Right forelimb (tissue), 1 donor: Measurements from ENCODE around the gene PNPLA8.
"Not testable (repeated sequence)": the region's sequence is repeated elsewhere in the genome, so short reads cannot be mapped to it uniquely, and the experiment has no call there.

Experiments
- DNase-seq: peaks from one replicate; pipeline ENCODE4 v3.0.0-alpha.2; 2018

The PNPLA8 gene, protein sequence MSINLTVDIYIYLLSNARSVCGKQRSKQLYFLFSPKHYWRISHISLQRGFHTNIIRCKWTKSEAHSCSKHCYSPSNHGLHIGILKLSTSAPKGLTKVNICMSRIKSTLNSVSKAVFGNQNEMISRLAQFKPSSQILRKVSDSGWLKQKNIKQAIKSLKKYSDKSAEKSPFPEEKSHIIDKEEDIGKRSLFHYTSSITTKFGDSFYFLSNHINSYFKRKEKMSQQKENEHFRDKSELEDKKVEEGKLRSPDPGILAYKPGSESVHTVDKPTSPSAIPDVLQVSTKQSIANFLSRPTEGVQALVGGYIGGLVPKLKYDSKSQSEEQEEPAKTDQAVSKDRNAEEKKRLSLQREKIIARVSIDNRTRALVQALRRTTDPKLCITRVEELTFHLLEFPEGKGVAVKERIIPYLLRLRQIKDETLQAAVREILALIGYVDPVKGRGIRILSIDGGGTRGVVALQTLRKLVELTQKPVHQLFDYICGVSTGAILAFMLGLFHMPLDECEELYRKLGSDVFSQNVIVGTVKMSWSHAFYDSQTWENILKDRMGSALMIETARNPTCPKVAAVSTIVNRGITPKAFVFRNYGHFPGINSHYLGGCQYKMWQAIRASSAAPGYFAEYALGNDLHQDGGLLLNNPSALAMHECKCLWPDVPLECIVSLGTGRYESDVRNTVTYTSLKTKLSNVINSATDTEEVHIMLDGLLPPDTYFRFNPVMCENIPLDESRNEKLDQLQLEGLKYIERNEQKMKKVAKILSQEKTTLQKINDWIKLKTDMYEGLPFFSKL

DNA sequence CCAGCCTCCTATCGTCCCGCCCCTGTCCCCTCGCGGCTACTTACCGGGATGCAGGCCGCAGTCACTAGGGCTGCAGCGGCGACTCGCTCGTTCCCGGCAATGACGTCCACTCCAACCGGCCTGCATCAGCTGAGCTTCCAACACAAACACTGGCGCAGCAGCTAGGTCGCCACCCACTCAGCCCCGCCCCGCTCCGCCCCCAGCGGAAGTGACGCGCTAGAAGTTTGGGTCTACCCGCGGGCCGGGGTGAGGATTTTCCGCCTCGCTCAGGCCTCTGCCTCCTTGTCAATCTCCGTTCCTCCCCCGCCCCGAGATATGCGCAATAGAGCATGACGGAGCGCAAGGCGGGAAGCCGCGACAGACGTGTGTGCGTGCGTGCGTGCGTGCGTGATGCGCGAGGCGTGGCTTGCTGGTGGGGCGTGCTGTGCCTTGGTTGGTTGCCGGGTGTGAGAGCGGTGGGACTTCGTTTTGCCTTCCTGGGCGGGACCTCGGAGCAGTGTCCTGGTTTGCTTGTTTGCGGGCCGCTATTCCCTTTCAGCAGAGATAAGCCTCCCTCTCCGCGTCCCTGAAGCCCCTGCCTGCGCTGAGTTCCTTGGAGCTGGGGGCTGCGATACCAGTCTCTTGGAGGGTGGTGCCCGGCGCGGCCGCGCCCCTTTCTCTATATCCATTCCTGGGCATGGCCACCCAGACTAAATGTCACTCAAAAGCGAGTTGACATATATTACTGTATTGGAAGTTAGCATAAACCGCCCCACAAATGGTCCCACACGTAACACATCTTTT lies at the start of gene PNPLA8:
Gene PNPLA8 (minus strand): TSS at position 151 of the 783 bp plus-strand sequence. CDS start 10,644 bp downstream, outside the sequence.
- peak; percentile 100 for DNase-seq

DNA sequence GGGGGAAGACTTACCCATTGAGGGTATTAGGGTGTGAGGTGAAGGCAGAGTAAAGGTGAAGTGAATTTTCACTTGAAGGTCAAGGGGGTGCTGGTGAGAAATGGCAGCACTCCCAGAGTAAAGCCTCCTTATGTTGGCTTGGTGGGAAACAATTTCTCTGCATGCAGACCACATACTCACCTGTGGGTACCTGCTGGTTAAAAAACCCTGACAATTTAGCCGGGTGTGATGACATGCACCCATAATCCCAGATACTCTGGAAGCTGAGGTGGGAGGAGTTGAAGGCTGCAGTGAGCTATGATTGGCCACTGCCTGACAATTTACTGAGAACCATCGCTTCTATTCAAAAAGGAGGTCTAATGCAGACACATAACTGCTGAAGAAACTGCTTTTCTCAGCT lies 49.2 kb upstream of the PNPLA8 start:
- DNase-seq, result no peak

DNA sequence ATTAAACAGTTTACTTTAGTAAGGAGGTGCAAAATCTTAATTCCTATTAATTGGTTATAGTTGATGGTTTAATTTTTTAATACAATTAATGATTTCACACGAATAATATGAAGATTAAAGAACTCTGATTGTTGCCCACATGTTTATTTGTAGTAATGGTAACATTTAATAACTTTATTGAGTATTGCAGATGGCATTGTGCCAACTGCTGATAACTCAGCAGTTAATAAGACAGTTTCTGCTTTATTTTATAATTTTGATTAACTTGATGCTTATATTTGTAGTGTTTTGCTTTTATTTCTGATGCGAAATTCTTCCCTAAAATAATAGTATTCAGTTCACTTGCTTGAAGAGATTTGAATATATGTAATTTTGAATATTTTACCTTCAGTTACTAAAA lies 46.5 kb upstream of the PNPLA8 start:
- DNase-seq, result no peak

DNA sequence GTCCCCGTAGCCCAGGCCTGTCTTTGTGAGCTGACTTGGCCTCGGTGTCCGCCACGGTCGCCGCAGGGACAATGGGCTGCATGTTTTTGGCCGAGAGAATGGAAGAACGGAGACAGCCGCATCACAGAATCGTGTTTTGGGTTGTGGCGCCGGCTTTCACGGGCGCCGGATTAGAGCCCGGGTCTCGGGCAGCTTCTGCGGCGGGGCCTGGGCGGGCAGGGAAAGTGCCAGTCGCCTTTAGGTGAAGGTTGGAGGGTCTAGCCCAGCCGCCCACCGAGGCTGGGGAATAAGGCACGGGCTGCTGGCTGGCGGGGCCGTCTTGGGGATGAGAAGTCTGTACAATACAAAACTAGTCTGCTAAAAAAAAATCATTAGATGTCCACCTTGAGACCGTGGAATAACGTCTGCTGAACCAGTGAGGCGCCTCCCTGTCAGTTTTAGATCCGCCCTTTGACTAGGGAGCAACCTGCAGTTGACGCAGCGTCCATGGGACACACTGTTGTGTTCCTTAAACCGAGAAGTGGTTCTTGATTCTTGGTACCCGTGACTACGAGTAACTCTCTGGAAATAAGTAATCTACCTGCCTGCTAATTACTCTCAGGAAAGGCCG lies 44.3 kb upstream of the PNPLA8 start:
- DNase-seq, result no peak

DNA sequence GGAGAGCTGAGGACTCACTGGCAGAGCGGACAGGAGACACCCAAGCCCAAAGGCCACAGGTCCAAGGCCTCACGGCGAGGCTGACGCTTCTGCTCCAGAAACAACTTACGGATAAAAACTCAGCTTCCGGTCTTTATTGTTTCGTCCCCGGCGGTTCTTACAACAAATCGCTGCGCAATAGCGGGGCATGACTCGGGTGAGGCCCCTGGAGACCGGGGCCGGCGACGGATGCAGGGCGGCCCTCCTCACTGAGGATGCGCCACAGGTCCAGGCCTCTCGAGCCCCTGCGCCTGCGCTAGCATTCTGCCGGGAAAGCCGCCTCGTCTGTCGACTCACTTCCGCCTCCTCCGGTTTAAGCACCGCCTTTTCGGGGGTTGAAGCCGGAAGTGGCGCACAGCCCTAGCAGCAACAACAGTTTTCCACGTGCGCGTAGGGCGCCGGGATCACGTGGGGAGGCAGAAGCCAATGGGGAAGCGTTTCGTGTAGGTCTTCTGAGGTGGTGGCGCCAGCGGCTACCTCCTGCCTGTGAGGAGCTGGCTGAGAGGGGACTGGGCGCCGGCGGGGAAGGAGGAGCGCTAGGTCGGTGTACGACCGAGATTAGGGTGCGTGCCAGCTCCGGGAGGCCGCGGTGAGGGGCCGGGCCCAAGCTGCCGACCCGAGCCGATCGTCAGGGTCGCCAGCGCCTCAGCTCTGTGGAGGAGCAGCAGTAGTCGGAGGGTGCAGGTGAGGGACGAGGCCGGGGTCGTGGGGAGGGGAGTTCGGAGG lies 43.6 kb upstream of the PNPLA8 start, which contains the start of the genes DNAJB9 and THAP5:
Gene DNAJB9 (plus strand): TSS at position 494 of the 765 bp plus-strand sequence. CDS start 1,853 bp downstream, outside the sequence.
Gene THAP5 (minus strand): TSS at position 326 of the 765 bp plus-strand sequence. CDS start 137 bp downstream, at position 189.
- DNase-seq, result peak; percentile 99

DNA sequence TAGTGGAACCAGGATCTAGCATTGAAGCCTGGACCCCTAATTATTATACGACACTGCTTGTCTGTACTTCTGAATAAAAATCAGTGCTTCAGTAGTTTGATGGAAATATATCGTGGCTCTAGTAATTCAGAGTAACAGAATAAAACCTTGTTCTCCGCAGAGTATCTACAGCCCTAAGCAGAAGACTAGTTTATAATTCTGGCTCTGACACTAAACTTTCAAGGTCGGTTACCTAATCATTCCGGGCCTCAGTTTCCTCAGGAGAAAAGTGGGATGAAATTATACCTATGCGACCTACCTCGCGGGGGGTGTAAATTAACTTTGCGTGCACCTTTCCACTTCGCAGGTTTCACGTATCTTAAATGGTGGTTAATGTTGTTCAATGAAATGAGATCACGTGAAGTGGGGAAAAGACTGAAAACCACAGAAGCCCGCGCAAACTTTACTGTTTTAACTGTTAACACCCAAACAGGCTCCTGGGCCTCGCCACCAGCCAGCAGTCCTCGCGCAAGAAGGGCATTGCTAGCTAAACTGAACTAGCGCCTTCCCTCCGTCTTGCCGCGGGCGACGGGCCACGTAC lies 43.0 kb upstream of the PNPLA8 start:
- no peak for DNase-seq

DNA sequence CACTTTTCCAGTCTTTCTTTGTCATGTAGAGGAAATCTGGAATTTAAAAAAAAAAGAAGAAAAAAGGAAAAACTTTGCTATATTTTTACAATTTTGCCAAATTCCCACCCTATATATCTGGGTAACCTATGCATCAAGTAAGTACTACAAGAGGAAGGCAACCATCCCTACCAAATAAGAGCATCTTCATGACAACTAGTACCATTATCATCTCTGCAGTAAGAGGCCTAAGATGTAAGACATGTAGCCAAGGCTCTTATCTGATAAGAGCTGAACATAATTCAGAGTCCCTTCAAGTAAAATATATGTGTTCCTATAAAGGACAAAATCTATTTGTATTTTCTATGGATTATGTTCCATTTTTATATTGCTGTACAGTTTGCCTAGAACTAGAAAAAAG lies 40.1 kb upstream of the PNPLA8 start:
- DNase-seq, result no peak

DNA sequence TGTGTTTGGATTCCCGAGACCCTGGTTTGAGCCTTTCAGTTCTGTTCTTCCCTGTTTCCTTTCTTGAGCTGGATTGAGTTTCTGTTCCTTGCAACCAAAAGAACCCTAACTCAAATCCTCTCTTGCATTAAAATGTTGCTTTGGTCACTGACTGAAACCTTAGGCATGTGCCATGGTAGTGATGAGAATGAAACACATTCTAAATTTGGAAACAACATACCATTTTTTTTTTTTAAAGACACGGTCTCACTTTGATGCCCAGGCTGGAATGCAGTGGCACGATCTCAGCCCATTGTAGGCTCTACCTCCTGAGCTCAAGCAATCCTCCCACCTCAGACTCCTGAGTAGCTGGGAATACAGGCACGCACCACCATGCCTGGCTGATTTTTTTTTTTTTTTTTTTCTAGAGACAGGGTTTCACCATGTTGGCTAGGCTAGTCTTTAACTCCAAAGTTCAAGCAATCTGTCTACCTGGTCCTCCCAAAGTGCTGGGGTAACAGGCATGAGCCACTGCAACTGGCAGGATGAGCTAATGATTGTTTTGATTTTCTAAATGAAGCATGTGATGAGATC lies 35.2 kb upstream of the PNPLA8 start:
- DNase-seq, result no peak

DNA sequence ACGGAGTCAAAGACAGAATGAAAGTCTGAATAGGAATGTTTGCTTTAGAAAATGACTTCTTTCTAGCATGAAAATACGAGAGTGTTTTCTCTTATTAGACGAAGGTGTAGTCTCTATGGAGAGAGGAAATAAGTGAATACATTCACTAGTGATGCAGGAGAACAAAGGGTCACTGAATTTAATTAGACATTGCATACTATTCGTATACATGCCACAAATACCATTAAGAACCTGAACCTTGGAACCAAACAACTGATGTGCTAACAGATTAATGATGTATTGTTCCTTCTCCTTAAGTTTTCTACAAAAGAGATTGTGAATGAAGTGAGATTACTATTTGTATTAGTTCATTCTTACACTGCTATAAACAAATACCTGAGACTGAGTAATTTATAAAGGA lies 33.3 kb upstream of the PNPLA8 start:
- DNase-seq, result no peak

DNA sequence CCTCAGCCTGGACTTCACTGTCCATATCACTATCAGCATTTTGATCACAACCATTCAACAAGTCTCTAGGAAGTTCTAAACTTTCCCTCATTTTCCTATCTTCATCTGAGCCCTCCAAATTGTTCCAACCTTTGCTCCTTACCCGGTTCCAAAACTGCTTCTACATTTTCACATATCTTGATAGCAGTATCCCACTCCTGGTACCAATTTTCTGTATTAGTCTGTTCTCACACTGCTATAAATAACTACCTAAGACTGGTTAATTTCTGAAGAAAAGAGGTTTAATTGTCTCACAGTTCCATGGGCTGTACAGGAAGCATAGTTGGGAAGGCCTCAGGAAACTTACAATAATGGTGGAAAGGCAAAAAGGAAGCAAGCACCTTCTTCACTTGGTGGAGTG lies 31.7 kb upstream of the PNPLA8 start:
- no peak for DNase-seq

DNA sequence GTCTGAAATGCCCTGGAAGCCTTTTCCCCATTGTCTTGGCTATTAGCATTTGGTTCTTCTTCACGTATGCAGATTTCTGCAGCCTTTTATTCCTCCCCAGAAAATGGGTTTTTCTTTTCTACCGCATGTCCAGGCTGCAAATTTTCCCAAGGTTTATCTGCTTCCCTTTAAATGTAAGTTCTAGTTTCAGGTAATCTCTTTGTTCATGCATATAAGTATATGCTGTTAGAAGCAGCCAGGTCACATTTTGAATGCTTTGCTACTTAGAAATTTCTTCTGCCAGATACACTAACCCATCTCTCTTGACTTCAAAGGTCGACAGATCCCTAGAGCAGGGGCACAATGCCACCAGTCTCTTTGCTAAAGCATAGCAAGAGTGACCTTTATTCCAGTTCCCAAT lies 31.3 kb upstream of the PNPLA8 start:
- DNase-seq, result no peak

DNA sequence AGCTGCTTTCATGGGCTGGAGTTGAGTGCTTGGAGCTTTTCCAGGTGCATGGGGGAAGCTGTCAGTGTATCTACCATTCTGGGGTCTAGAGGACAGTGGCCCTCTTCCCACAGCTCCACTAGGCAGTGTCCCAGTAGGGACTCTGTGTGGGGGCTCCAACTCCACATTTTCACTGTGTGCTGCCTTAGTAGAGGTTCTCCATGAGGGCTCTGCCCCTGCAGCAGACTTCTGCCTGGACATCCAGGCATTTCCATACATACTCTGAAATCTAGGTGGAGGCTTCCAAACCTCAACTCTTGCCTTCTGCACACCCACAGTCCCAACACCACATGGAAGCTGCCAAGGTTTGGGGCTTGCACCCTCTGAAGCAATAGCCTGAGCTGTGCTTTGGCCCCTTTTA lies 30.7 kb upstream of the PNPLA8 start:
- DNase-seq, result not testable (repeated sequence)

DNA sequence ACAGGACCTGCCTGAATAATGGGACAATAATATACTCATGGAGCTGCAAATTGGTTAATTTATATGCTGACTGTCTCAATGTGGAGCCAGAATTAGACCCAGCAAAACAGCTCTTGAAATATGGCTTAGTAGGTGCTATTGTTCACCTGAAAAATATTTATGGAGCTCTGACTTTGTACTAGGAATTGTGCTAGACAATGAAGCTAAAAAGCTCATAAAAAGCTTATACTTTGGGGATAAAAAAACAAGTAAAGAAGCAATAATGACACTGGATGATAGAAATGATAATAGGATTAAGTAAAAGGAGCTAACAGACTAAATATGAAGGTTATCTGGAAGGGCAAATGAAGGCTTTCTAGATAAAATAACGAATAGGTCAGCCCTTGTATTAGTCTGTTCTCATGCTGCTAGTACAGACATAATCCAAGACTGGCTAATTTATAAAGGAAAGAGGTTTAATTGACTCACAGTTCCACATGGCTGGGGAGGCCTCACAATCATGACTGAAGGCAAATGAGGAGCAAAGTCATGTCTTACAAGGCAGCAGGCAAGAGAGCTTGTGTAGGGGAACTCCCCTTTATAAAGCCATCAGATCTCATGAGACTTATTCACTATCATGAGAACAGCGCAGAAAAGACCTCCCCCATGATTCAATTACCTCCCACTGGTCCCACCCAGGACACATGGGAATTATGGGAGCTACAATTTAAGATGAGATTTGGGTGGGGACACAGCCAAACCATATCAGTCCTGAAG lies 22.4 kb upstream of the PNPLA8 start:
- not testable (repeated sequence) for DNase-seq

DNA sequence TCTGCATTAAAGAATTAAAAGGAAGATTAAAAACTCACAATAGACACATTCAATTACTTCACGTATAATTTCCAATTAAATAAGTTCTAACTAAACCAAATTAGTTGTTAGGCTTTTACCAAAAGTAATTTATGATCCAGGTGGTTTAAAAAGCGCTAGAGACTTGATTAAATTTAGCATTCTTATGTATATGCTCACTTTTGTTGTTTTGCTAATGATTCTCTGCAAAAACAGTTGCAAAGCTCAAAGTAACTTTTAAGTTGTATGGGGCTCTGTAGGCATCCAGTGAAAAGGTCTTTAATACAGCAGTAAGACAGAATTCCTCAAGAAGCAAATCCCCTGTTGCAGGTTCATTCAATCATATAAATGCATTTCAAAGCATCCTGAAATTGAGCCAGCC lies 15.5 kb upstream of the PNPLA8 start:
- DNase-seq, result no peak

DNA sequence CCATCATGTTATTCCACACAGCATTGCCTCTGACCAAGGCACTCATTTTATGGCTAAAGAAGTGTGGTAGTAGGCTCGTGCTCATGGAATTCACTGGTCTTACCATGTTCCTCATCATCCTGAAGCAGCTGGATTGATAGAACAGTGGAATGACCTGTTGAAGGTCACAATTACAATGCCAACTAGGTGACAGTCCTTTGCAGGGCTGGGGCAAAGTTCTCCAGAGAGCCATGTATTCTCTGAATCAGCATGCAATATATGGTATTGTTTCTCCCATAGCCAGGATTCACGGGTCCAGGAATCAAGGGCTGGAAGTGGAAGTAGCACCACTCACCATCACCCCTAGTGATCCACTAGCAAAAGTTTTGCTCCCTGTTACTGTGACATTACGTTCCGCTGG lies 12.8 kb upstream of the PNPLA8 start:
- not testable (repeated sequence) for DNase-seq

DNA sequence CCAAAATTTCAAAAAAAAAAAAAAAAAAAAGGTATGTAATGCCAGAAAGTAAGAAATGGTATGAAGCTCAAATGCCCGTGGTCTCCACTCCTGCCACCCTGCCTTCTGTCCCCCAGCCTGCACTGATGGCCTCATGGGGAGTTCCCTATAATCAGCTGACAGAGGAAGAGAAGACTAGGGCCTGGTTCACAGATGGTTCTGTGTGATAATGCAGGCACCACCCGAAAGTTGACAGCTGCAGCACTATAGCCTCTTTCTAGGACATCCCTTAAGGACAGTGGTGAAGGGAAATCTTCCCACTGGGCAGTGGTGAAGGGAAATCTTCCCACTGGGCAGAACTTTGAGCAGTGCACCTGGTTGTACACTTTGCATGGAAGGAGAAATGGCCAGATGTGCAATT lies 12.3 kb upstream of the PNPLA8 start:
- DNase-seq, result not testable (repeated sequence)

DNA sequence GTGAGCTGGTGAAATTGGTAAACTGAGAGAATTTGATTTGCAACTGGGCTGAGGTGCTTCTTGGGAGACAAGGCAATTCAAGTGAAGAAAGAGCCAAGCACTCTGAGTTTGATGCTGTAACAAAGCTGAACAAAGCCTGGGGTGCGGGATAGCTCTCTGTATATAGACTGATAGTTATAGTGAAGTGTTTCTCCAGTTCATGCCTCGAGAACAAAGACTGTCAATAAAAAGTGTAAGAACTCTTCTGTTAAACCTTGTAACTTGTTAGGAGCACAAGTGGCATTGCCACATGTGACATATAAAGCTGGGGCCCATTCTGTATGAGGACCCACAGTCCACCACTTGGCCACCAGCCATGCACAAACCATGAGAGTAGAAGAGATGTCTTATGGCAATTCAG lies 11.3 kb upstream of the PNPLA8 start:
- no peak for DNase-seq

DNA sequence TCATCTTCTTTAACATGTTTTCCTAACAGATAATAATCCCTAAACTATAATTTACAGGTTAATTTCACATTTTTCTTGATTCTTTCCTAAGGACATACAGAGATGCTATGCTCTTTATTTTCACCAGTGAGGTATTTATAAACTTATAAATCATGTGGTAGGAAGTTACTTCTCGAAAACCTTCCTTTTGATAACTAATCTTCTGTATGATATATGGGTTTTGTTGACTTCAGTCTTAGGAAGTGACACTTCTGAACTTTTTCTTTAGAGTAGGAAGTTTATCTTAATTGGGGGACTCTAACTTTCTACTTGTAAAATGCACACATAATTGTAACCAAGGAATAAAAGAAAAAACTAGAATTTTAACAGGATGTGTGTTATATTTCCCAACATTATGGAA lies 9.8 kb upstream of the PNPLA8 start:
- DNase-seq, result no peak

DNA sequence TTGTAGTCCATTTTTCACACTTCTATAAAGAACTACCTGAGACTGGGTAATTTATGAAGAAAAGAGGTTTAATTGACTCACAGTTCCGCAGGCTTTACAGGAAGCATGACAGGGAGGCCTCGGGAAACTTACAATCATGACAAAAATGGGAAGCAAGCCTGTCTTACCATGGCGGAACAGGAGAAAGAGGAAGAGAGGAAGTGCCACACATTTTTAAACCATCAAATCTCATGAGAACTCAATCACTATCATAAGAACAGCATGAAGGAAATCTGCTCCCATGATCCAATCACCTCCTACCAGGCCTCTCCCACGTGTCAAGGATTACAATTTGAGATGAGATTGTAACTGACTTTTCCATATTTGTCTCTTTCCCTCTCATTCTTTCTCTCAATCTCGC lies 9.3 kb upstream of the PNPLA8 start:
- no peak for DNase-seq

DNA sequence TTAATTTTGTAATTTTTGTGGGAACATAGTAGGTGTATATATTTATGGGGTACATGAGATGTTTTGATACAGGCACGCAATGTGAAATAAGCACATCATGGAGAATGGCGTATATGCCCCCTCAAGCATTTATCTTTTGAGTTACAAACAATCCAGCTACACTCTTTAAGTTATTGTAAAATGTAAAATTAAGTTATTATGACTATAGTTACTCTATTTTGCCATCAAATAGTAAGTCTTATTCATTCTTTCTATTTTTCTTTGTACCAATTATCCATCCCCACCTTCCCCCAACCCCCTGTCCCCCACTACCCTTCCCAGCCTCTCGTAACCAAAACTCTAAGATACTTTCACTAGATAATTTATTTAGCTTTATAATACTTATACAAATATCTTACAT lies 7.8 kb upstream of the PNPLA8 start:
- DNase-seq, result no peak
